ENCODE measurements around the gene KLHDC7B.

- TF ChIP-seq, protein P1, sequence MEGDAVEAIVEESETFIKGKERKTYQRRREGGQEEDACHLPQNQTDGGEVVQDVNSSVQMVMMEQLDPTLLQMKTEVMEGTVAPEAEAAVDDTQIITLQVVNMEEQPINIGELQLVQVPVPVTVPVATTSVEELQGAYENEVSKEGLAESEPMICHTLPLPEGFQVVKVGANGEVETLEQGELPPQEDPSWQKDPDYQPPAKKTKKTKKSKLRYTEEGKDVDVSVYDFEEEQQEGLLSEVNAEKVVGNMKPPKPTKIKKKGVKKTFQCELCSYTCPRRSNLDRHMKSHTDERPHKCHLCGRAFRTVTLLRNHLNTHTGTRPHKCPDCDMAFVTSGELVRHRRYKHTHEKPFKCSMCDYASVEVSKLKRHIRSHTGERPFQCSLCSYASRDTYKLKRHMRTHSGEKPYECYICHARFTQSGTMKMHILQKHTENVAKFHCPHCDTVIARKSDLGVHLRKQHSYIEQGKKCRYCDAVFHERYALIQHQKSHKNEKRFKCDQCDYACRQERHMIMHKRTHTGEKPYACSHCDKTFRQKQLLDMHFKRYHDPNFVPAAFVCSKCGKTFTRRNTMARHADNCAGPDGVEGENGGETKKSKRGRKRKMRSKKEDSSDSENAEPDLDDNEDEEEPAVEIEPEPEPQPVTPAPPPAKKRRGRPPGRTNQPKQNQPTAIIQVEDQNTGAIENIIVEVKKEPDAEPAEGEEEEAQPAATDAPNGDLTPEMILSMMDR (conservative IDR thresholded peaks at IDR 0.05; ENCODE audit: low read length), result no peak; the same call in 1 of the 2 replicates
- TF ChIP-seq EZH2phosphoT487 (IDR thresholded peaks at IDR 0.05; ENCODE audit: borderline replicate concordance, low read depth, low read length), result no peak
These were observed 19.9 kb upstream of the KLHDC7B start for GRCh38 chr22:50525858-50526107.
